H1 (cell line): ENCODE data around the gene ZFP36L2. TPM values are rescaled to one million over a fixed set of nuclear protein-coding genes. Genes with fewer than 3 reads are reported as not detected.
A peak's percentile ranks its signal among the peaks of the same experiment; 100 is the strongest.

Experiments
- ASH2L ChIP-seq: fragments of 200-600, 300-600 bp; sonication (generic); IDR thresholded peaks from one replicate; pipeline ENCODE4 v1.7.1; 2017; ENCODE audit warnings: low read length
- BACH1 ChIP-seq: IDR thresholded peaks from 2 replicates; pipeline ENCODE4 v1.6.1; 2012; ENCODE audit warnings: low read length, improper control_type of control experiment
- CREB1 ChIP-seq: IDR thresholded peaks from 2 replicates; pipeline ENCODE4 v1.6.1; 2012; ENCODE audit warnings: inconsistent platforms
- CTCF ChIP-seq, 3 experiments: IDR thresholded peaks; 1 replicate in 2 of 3; 2 replicates in 1 of 3; pipeline versions ENCODE4 v1.5.1 to v1.6.1; 2011; ENCODE audit warnings: low read length in 3 of 3, mild to moderate bottlenecking in 3 of 3, inconsistent platforms in 2 of 3, low read depth in 1 of 3, moderate library complexity in 1 of 3; ENCODE audit not compliant: insufficient read depth in 1 of 3; ENCODE audit errors: control extremely low read depth in 1 of 3
- EP300 ChIP-seq, 2 experiments: IDR thresholded peaks; 1 replicate in 1 of 2; 2 replicates in 1 of 2; pipeline ENCODE4 v1.6.1; 2011 to 2012; ENCODE audit warnings: low read depth in 2 of 2, low read length in 2 of 2, mild to moderate bottlenecking in 2 of 2, borderline replicate concordance in 1 of 2, inconsistent platforms in 1 of 2, moderate library complexity in 1 of 2
- JUND ChIP-seq: IDR thresholded peaks from 2 replicates; pipeline ENCODE4 v1.6.1; 2011; ENCODE audit warnings: mild to moderate bottlenecking, improper control_type of control experiment, low read length
- MAX ChIP-seq: IDR thresholded peaks from 2 replicates; pipeline ENCODE4 v1.6.1; 2012; ENCODE audit warnings: inconsistent platforms
- PHF8 ChIP-seq: fragments of 200-600 bp; sonication (generic); conservative IDR thresholded peaks from 2 replicates; pipeline ENCODE4 v1.7.1; 2012; ENCODE audit warnings: low read depth, mild to moderate bottlenecking, inconsistent platforms, low read length, moderate library complexity
- RBBP5 ChIP-seq: IDR thresholded peaks from 2 replicates; pipeline ENCODE4 v1.7.1; 2012; ENCODE audit warnings: low read depth, mild to moderate bottlenecking, inconsistent platforms, low read length, moderate library complexity, borderline replicate concordance
- SIRT6 ChIP-seq: IDR thresholded peaks from one replicate; pipeline ENCODE4 v1.7.1; 2012; ENCODE audit warnings: low read length, inconsistent platforms
- SP2 ChIP-seq: IDR thresholded peaks from 2 replicates; pipeline ENCODE4 v1.6.1; 2012; ENCODE audit warnings: mild to moderate bottlenecking, low read length, inconsistent platforms
- TAF1 ChIP-seq: IDR thresholded peaks from 2 replicates; pipeline ENCODE4 v1.6.1; 2011; ENCODE audit warnings: mild to moderate bottlenecking, low read depth, low read length
- TBP ChIP-seq: IDR thresholded peaks from 2 replicates; pipeline ENCODE4 v1.6.1; 2011; ENCODE audit warnings: low read depth, low read length, improper control_type of control experiment
- polyA plus RNA-seq, 7 experiments: library from polyadenylated mRNA; depleted of rRNA in 3 of 7; stranded (reverse) in 5 of 7; unstranded in 2 of 7; fragments of >200 nt in 5 of 7; fragments of 200-250 nt in 2 of 7; gene quantifications; 1 replicate in 5 of 7; 2 replicates in 1 of 7; 4 replicates in 1 of 7; pipeline versions ENCODE4 v1.2.1 to v1.2.3, GENCODE V29; 2011 to 2013; ENCODE audit warnings: missing spikeins in 2 of 7, mixed read lengths in 2 of 7
- total RNA-seq: library from RNA; stranded (reverse); fragmentation: NEBNext Ultra II Directional; extraction: Animal tissue kit (Norgen Biotek cat#: 25700); gene quantifications from 2 replicates; pipeline ENCODE4 v1.2.1, GENCODE V29; 2021

Gene ZFP36L2
- total and polyA plus RNA-seq, 2 of the 8 experiments (the other 6 are each of a cell fraction or from before 2014, with no cell fraction given), result 13.4 to 102 TPM

- TF ChIP-seq TAF1 (peak; percentile 56; the same call in 1 of the 2 replicates), CTCF (IDR thresholded peaks at IDR 0.05; ENCODE audit: control extremely low read depth in 1 of 3, insufficient read depth in 1 of 3, low read depth in 1 of 3, low read length in 3 of 3) (peak in 1 of 3 experiments; percentile 44; a peak in 2 of 4 replicates), RBBP5 (peak; percentile 42; the same call in 1 of the 2 replicates), TBP (0 out of 2 replicates have a peak, but pooled peaks have one; percentile 7), EP300 (IDR thresholded peaks at IDR 0.05; ENCODE audit: borderline replicate concordance in 1 of 2, low read depth in 2 of 2, low read length in 2 of 2) (peak in 1 of 2 experiments; percentile 47; a peak in 1 of 3 replicates), BACH1 (0 out of 2 replicates have a peak, but pooled peaks have one; percentile 16), SP2 (no peak), ASH2L (peak; percentile 59), JUND (0 out of 2 replicates have a peak, but pooled peaks have one; percentile 17), MAX (peak; percentile 70), SIRT6 (no peak), PHF8 (peak; percentile 75), CREB1 (0 out of 2 replicates have a peak, but pooled peaks have one; percentile 18)
Observed at GRCh38 chr2:43226955-43227829, 786 bp upstream of the ZFP36L2 start (continued).
